ENCODE results near the gene TMUB1. TPM values are rescaled to one million over a fixed set of nuclear protein-coding genes. Genes with fewer than 3 reads are reported as not detected.

TMUB1 gene
- total and polyA plus RNA-seq, 9 of the 15 experiments (the other 6 are each of a cell fraction or from before 2014, with no cell fraction given): 0.14 to 241 (median 74.1) TPM

- CTCF ChIA-PET (ENCODE audit: low intra/inter-chr PET ratio): interaction anchor here (1.0 kb wide), 1 partner anchor 87 kb away, joined by 4 read pairs; the partner anchor contains the start of gene ABCB8
- ATAC-seq (no peak), FAIRE-seq (no peak), DNase-seq (ENCODE audit: extremely low read depth in 1 of 4, low spot score in 3 of 4) (no peak)
- in situ Hi-C loops (cut with MboI) (no loop called here), intact Hi-C loops (cut with micrococcal nuclease) (no loop called here)
- Histone ChIP-seq H3K9me1 (ENCODE audit: control insufficient read depth, insufficient read depth, low read length) (peaks cover 13% of the 10 kb centered on the region), H3K36me3 (ENCODE audit: control insufficient read depth, insufficient read depth, low read length) (peaks cover 75% of the 10 kb centered on the region; the same call in 2 of the 3 replicates), H3K27me3 (ENCODE audit: control insufficient read depth in 2 of 2, insufficient read depth in 2 of 2, low read length in 2 of 2) (no peaks in the 10 kb centered on the region), H3K79me2 (ENCODE audit: control insufficient read depth, insufficient read depth, low read length) (peaks cover 56% of the 10 kb centered on the region), H3K4me1 (replicated peaks in 1 of 2; ENCODE audit: control insufficient read depth in 2 of 2, insufficient read depth in 2 of 2, low read length in 2 of 2) (peaks cover 29 to 69% of the 10 kb centered on the region in 2 experiments), H4K20me1 (replicated peaks; ENCODE audit: control insufficient read depth, insufficient read depth, low read length) (peaks cover 59% of the 10 kb centered on the region), H2AFZ (ENCODE audit: low read depth, low read length) (no peak overlapping the region), H3K4me3 (no peak overlapping the region), H3K4me2 (ENCODE audit: insufficient read depth, low read length) (no peak overlapping the region), H3K27ac (ENCODE audit: extremely low read depth, low read depth, low read length) (no peak overlapping the region), H3K9me3 (replicated peaks; ENCODE audit: control insufficient read depth, insufficient read depth, low read depth, low read length) (no peaks in the 10 kb centered on the region), H3K9ac (ENCODE audit: insufficient read depth in 1 of 2, low read depth in 2 of 2, low read length in 2 of 2) (peak overlapping the region in 1 of 2 experiments; percentile 64; a peak in 1 of 4 replicates)
- POLR2A ChIA-PET: no interaction called here
- no TSS peak for BruUV-seq (replicated peaks)
- 96% methylated on average over 56 of the region's 114 CpGs for WGBS (ENCODE audit: insufficient coverage, low coverage, missing lambda C conversion rate)
- TF ChIP-seq POLR2G (IDR thresholded peaks at IDR 0.05; ENCODE audit: low read depth, low read length) (0 out of 2 replicates have a peak, but pooled peaks have one; percentile 31), ZNF668 (CRISPR knock-in tag; IDR thresholded peaks at IDR 0.05) (no peak)
Observed at GRCh38 chr7:151115121-151115835, 32.0 kb upstream of the TMUB1 start.

All from K562 (cell line).